ENCODE results near the gene ZSCAN31.

Gene ZSCAN31

DNA sequence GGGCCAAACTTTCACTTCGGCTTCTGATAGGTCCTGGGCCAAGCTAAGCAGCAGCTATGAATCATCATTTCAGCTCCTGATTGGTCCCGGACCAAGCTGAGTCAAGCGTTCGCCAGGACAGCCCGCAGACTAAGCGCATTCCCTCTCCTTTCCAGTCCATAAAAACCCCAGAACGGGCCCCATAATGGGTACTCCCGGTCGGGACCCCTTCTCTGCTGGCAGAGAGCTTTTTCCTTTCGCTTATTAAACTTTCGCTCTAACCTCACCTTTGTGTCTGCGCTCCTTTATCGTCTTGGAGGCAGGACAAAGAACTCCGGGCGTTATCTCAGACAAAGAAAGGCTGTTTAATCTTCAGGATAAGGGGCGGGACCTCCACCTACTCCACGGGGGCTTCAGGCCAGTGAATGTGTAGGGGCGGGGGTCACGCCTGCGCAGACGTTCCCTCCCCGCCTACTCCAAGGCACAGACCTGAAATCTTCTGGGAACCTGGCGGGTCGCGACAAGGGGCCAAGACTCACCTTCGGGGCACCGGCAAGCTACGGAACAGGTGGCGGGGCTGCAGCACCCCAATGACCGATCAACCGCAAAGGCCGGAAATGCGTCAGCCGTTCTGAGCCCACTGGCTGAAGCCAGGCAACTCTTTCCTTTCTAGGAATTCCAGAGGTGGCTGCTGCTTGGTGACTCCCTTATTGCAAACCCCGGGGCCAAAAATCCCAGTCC lies at the start of gene ZSCAN31:
Gene ZSCAN31 (minus strand): TSS at position 585 of the 720 bp plus-strand sequence. CDS start 6,465 bp downstream, outside the sequence.
- H3K9me3 ChIP-seq (ENCODE audit: control insufficient read depth in 2 of 2, low read length in 2 of 2), result no peaks in the 10 kb centered on the region
- peak within 1 kb of the TSS; percentile 99 for H3K27ac ChIP-seq (ENCODE audit: low read length)
- peaks cover 12% of the 10 kb centered on the region for H3K4me1 ChIP-seq (ENCODE audit: control insufficient read depth, insufficient read depth, low read length)
- H3K4me3 ChIP-seq (ENCODE audit: low read length in 2 of 2), result peak within 1 kb of the TSS; percentile 71 to 83
- H3K36me3 ChIP-seq (ENCODE audit: control insufficient read depth in 2 of 2, insufficient read depth in 2 of 2, low read length in 2 of 2), result no peaks in the 10 kb centered on the region
- H3K9ac ChIP-seq (ENCODE audit: low read length in 2 of 2), result peak within 1 kb of the TSS; percentile 90 to 99
- H3K27me3 ChIP-seq (ENCODE audit: control insufficient read depth in 1 of 2, insufficient read depth in 2 of 2, low read length in 2 of 2), result no peaks in the 10 kb centered on the region

DNA sequence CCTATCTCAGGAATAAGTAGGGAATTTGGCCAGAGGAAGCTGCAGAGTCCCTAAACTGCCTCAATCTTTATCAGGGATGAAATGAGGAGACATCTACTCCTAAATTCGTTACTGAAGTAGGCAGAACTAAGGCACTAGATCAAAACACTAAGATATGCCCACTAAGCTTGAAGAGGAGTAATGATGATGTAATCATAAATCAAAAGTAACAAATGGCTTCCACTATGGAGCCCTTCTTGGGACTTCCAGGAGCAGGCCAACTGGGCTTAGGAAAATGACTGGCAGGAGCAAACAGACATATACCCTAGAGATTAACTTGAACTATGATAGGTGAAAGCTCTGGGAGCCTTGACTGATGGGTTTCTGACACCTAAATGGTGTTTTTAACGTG lies 48.2 kb upstream of the ZSCAN31 start:
- Histone ChIP-seq H3K9ac (ENCODE audit: low read length in 2 of 2) (no peak overlapping the region), H3K4me3 (ENCODE audit: low read length in 2 of 2) (no peak overlapping the region), H3K4me1 (ENCODE audit: control insufficient read depth, insufficient read depth, low read length) (no peaks in the 10 kb centered on the region), H3K27me3 (ENCODE audit: control insufficient read depth in 1 of 2, insufficient read depth in 2 of 2, low read length in 2 of 2) (no peaks in the 10 kb centered on the region), H3K36me3 (ENCODE audit: control insufficient read depth in 2 of 2, insufficient read depth in 2 of 2, low read length in 2 of 2) (peaks cover 7 to 16% of the 10 kb centered on the region in 2 donors), H3K9me3 (ENCODE audit: control insufficient read depth in 2 of 2, low read length in 2 of 2) (no peaks in the 10 kb centered on the region), H3K27ac (ENCODE audit: low read length) (no peak overlapping the region)

- no peaks in the 10 kb centered on the region for H3K4me1 ChIP-seq (ENCODE audit: control insufficient read depth, insufficient read depth, low read length)
- H3K4me3 ChIP-seq (ENCODE audit: low read length in 2 of 2), result peak overlapping the region; percentile 71 to 78
- H3K36me3 ChIP-seq (ENCODE audit: control insufficient read depth in 2 of 2, insufficient read depth in 2 of 2, low read length in 2 of 2), result peaks cover 6 to 9% of the 10 kb centered on the region in 2 donors
- peak overlapping the region; percentile 66 for H3K27ac ChIP-seq (ENCODE audit: low read length)
- peak overlapping the region; percentile 58 to 75 for H3K9ac ChIP-seq (ENCODE audit: low read length in 2 of 2)
- no peaks in the 10 kb centered on the region for H3K9me3 ChIP-seq (ENCODE audit: control insufficient read depth in 2 of 2, low read length in 2 of 2)
- H3K27me3 ChIP-seq (ENCODE audit: control insufficient read depth in 1 of 2, insufficient read depth in 2 of 2, low read length in 2 of 2), result no peaks in the 10 kb centered on the region
These were observed 47.5 kb upstream of the ZSCAN31 start for GRCh38 chr6:28383235-28384142.

GRCh38 chr6:28380381-28380780 lies 44.4 kb upstream of the ZSCAN31 start:
- Histone ChIP-seq H3K9me3 (ENCODE audit: control insufficient read depth in 2 of 2, low read length in 2 of 2) (no peaks in the 10 kb centered on the region), H3K36me3 (ENCODE audit: control insufficient read depth in 2 of 2, insufficient read depth in 2 of 2, low read length in 2 of 2) (peaks cover 7 to 8% of the 10 kb centered on the region in 2 donors), H3K4me1 (ENCODE audit: control insufficient read depth, insufficient read depth, low read length) (no peaks in the 10 kb centered on the region), H3K27me3 (ENCODE audit: control insufficient read depth in 1 of 2, insufficient read depth in 2 of 2, low read length in 2 of 2) (no peaks in the 10 kb centered on the region), H3K27ac (ENCODE audit: low read length) (no peak overlapping the region), H3K9ac (ENCODE audit: low read length in 2 of 2) (no peak overlapping the region), H3K4me3 (ENCODE audit: low read length in 2 of 2) (no peak overlapping the region)

DNA sequence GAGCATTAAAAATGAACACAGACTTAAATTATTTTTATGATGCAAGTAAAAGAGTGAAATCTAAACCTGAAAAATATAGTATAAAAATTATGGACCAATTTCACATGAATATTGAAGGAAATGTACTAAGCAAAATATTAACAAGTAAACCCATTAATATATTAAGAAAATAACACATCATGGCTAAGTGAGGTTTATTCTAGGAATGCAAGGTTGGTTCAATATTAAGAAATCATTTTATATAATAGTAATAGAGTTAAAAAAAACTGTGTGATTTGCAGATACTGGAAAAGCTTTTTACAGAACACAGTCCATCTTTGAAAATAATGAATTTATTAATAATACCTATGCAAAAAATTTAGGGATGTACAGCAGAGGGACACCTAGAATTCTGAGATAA lies 42.7 kb upstream of the ZSCAN31 start:
- Histone ChIP-seq H3K36me3 (ENCODE audit: control insufficient read depth in 2 of 2, insufficient read depth in 2 of 2, low read length in 2 of 2) (peaks cover 8 to 9% of the 10 kb centered on the region in 2 donors), H3K27me3 (ENCODE audit: control insufficient read depth in 1 of 2, insufficient read depth in 2 of 2, low read length in 2 of 2) (no peaks in the 10 kb centered on the region), H3K9ac (ENCODE audit: low read length in 2 of 2) (no peak overlapping the region), H3K4me1 (ENCODE audit: control insufficient read depth, insufficient read depth, low read length) (no peaks in the 10 kb centered on the region), H3K4me3 (ENCODE audit: low read length in 2 of 2) (no peak overlapping the region), H3K27ac (ENCODE audit: low read length) (no peak overlapping the region), H3K9me3 (ENCODE audit: control insufficient read depth in 2 of 2, low read length in 2 of 2) (no peaks in the 10 kb centered on the region)

DNA sequence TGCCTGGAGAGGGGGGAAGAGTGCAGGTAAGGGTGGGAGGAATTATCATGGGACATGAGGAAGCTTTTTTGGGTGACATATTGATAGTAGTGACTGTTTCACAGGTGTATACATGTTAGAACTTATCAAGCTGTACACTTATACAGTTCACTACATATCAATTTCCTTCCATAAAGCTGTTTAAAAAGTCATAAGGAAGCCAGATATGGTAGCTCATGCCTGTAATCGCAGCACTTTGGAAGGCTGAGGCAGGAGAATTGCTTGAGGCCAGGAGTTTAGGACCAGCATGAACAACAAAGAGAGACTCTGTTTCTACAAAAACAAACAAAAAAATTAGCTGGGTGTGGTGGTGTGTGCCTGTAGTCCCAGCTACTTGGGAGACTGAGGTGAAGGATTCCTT lies 41.9 kb upstream of the ZSCAN31 start:
- H3K27me3 ChIP-seq (ENCODE audit: control insufficient read depth in 1 of 2, insufficient read depth in 2 of 2, low read length in 2 of 2), result no peaks in the 10 kb centered on the region
- H3K4me3 ChIP-seq (ENCODE audit: low read length in 2 of 2), result no peak overlapping the region
- H3K36me3 ChIP-seq (ENCODE audit: control insufficient read depth in 2 of 2, insufficient read depth in 2 of 2, low read length in 2 of 2), result peaks cover 8 to 9% of the 10 kb centered on the region in 2 donors
- H3K9ac ChIP-seq (ENCODE audit: low read length in 2 of 2), result no peak overlapping the region
- H3K9me3 ChIP-seq (ENCODE audit: control insufficient read depth in 2 of 2, low read length in 2 of 2), result no peaks in the 10 kb centered on the region
- H3K27ac ChIP-seq (ENCODE audit: low read length), result no peak overlapping the region
- H3K4me1 ChIP-seq (ENCODE audit: control insufficient read depth, insufficient read depth, low read length), result no peaks in the 10 kb centered on the region

- Histone ChIP-seq H3K9me3 (ENCODE audit: control insufficient read depth in 2 of 2, low read length in 2 of 2) (no peaks in the 10 kb centered on the region), H3K36me3 (ENCODE audit: control insufficient read depth in 2 of 2, insufficient read depth in 2 of 2, low read length in 2 of 2) (peaks cover 7 to 10% of the 10 kb centered on the region in 2 donors), H3K27me3 (ENCODE audit: control insufficient read depth in 1 of 2, insufficient read depth in 2 of 2, low read length in 2 of 2) (no peaks in the 10 kb centered on the region), H3K9ac (ENCODE audit: low read length in 2 of 2) (no peak overlapping the region), H3K4me1 (ENCODE audit: control insufficient read depth, insufficient read depth, low read length) (no peaks in the 10 kb centered on the region), H3K4me3 (ENCODE audit: low read length in 2 of 2) (no peak overlapping the region), H3K27ac (ENCODE audit: low read length) (no peak overlapping the region)
These were observed 38.0 kb upstream of the ZSCAN31 start for GRCh38 chr6:28373925-28374324.

DNA sequence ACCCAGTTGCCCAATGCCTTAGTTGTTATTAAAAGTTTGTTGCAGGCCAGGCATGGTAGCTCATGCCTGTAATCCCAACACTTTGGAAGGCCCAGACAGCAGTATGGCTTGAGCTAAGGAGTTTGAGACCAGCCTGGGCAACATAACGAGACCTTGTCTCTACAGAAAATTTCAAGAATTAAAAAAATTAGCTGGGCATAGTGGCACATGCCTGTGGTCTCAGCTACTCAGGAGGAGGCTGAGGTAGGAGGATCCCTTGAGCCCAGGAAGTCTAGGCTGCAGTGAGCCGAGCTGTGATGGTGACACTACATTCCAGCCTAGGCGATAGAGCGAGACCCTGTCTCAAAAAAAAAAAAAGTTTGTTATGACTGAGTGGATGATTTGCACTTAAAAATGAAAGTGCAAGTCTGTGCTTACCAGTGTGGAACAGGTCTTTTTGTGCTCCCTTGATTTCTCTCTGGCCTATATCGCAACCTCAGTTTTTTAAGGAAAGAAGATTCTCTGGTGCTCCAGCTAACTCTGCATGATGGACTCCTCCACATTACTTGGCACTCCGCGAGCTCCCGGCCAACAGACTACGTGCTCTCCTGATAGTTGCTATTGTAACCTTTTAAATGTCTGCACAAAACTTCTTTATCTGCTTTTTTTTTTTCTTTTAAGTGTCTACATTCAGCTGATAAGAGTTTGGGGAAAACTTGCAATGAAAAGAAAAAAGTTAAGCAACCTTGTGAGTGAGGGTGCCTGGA lies 35.9 kb upstream of the ZSCAN31 start:
- H3K4me1 ChIP-seq (ENCODE audit: control insufficient read depth, insufficient read depth, low read length), result no peaks in the 10 kb centered on the region
- no peaks in the 10 kb centered on the region for H3K27me3 ChIP-seq (ENCODE audit: control insufficient read depth in 1 of 2, insufficient read depth in 2 of 2, low read length in 2 of 2)
- H3K36me3 ChIP-seq (ENCODE audit: control insufficient read depth in 2 of 2, insufficient read depth in 2 of 2, low read length in 2 of 2), result peaks cover 6 to 13% of the 10 kb centered on the region in 2 donors
- no peak overlapping the region for H3K27ac ChIP-seq (ENCODE audit: low read length)
- H3K9me3 ChIP-seq (ENCODE audit: control insufficient read depth in 2 of 2, low read length in 2 of 2), result no peaks in the 10 kb centered on the region
- H3K4me3 ChIP-seq (ENCODE audit: low read length in 2 of 2), result no peak overlapping the region
- H3K9ac ChIP-seq (ENCODE audit: low read length in 2 of 2), result no peak overlapping the region

DNA sequence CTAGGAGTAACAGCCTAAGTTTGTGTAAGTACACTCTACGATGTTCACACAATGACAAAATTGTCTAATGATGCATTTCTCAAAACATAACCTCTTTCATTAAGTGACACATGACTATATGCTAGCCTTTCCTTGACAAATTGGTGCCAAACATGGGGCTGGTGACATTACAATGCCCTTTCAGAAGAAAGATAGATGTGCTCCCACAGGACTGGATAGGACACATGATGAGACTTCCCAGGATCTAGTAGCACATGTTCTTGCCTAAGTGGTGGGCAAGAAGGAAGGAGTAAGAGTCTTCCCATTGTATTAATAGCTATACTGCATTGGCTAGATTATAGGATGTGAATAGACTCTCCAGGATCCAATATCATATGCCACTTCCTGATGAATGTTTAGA lies 35.3 kb upstream of the ZSCAN31 start:
- H3K27ac ChIP-seq (ENCODE audit: low read length), result no peak overlapping the region
- no peaks in the 10 kb centered on the region for H3K4me1 ChIP-seq (ENCODE audit: control insufficient read depth, insufficient read depth, low read length)
- H3K4me3 ChIP-seq (ENCODE audit: low read length in 2 of 2), result no peak overlapping the region
- no peaks in the 10 kb centered on the region for H3K9me3 ChIP-seq (ENCODE audit: control insufficient read depth in 2 of 2, low read length in 2 of 2)
- H3K36me3 ChIP-seq (ENCODE audit: control insufficient read depth in 2 of 2, insufficient read depth in 2 of 2, low read length in 2 of 2), result peaks cover 8 to 16% of the 10 kb centered on the region in 2 donors
- H3K9ac ChIP-seq (ENCODE audit: low read length in 2 of 2), result no peak overlapping the region
- H3K27me3 ChIP-seq (ENCODE audit: control insufficient read depth in 1 of 2, insufficient read depth in 2 of 2, low read length in 2 of 2), result no peaks in the 10 kb centered on the region

DNA sequence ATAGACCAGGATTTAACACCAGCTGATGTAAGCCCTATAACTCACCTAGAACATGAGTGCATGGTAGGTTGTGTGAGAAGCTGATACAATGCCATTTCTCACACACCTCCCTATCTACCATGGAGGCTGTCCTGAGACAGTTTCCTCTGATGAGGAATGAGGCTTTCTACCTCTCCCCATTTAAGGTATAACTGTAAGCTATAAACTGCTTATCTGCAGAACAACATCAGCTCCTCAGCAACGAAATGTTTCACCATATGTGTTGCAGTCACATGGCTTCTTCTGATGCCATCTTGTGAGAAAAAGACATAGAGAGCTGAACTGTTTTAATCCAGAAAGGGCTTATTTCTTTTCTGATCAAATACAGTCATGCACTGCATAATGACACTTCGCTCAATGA lies 34.5 kb upstream of the ZSCAN31 start:
- peaks cover 16 to 22% of the 10 kb centered on the region in 2 donors for H3K36me3 ChIP-seq (ENCODE audit: control insufficient read depth in 2 of 2, insufficient read depth in 2 of 2, low read length in 2 of 2)
- H3K27ac ChIP-seq (ENCODE audit: low read length), result no peak overlapping the region
- H3K9ac ChIP-seq (ENCODE audit: low read length in 2 of 2), result no peak overlapping the region
- no peaks in the 10 kb centered on the region for H3K27me3 ChIP-seq (ENCODE audit: control insufficient read depth in 1 of 2, insufficient read depth in 2 of 2, low read length in 2 of 2)
- no peaks in the 10 kb centered on the region for H3K4me1 ChIP-seq (ENCODE audit: control insufficient read depth, insufficient read depth, low read length)
- no peaks in the 10 kb centered on the region for H3K9me3 ChIP-seq (ENCODE audit: control insufficient read depth in 2 of 2, low read length in 2 of 2)
- no peak overlapping the region for H3K4me3 ChIP-seq (ENCODE audit: low read length in 2 of 2)

Measured in stomach smooth muscle (tissue), 2 donors.